Subcutaneous abdominal adipose tissue (tissue), 5 donors: ENCODE measurements around the gene MAPK9.

ENCODE experiments used
- H3K27ac ChIP-seq: one replicate; pipeline ENCODE4 v1.7.0; 2013; ENCODE audit warnings: low read depth, mild to moderate bottlenecking, inconsistent platforms, low read length, moderate library complexity
- H3K27me3 ChIP-seq, 5 donors: one replicate each; pipeline ENCODE4 v1.7.0; 2013; ENCODE audit warnings: low read length in 5 of 5, inconsistent platforms in 1 of 5; ENCODE audit not compliant: control insufficient read depth in 5 of 5, insufficient read depth in 4 of 5
- H3K36me3 ChIP-seq, 5 donors: one replicate each; pipeline ENCODE4 v1.7.0; 2013; ENCODE audit warnings: low read length in 5 of 5; ENCODE audit not compliant: control insufficient read depth in 5 of 5, insufficient read depth in 5 of 5
- H3K4me1 ChIP-seq, 5 donors: one replicate each; pipeline ENCODE4 v1.7.0; 2013; ENCODE audit warnings: low read length in 5 of 5, mild to moderate bottlenecking in 3 of 5, moderate library complexity in 1 of 5; ENCODE audit not compliant: control insufficient read depth in 5 of 5, insufficient read depth in 5 of 5
- H3K4me3 ChIP-seq, 5 donors: one replicate each; pipeline ENCODE4 v1.7.0; 2013; ENCODE audit warnings: low read length in 5 of 5, low read depth in 1 of 5
- H3K9ac ChIP-seq, 5 donors: one replicate each; pipeline ENCODE4 v1.7.0; 2013; ENCODE audit warnings: low read length in 5 of 5, mild to moderate bottlenecking in 4 of 5, moderate library complexity in 3 of 5
- H3K9me3 ChIP-seq, 5 donors: one replicate each; pipeline ENCODE4 v1.7.0; 2013; ENCODE audit warnings: low read length in 5 of 5; ENCODE audit not compliant: control insufficient read depth in 5 of 5
- donor health status: healthy.
- donor health status: healthy.
- donor health status: healthy.
- donor health status: healthy.
- donor health status: healthy.

MAPK9 gene

DNA sequence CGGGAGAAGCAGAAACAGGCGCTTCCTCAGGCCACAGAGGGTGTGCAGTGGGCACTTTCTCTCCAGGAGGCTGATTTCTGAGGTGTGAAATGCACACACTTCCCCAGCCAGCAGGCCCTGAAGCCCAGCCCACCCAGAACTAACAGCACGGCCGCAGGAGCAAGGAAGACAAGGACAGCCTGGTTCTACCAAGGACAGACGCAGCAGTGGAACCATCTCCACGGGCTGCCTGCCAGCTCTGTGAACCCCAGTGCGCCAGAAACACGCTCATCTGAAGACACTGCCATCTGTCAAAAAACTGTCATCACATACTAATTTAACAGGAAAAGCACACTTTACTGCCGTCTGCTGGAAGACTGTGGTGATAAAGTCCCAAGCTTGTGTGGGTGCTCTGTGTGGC, 40.7 kb downstream of the MAPK9 start:
- peaks cover 41 to 87% (median 84%) of the 10 kb centered on the region in 5 donors for H3K9me3 ChIP-seq
- H3K4me3 ChIP-seq, result peak overlapping the region in 4 of 5 donors; percentile 5 to 36 (median 28)
- no peaks in the 10 kb centered on the region for H3K27me3 ChIP-seq
- no peaks in the 10 kb centered on the region for H3K4me1 ChIP-seq
- H3K36me3 ChIP-seq, result peaks cover 12 to 71% (median 62%) of the 10 kb centered on the region in 5 donors
- no peak overlapping the region for H3K27ac ChIP-seq
- no peak overlapping the region for H3K9ac ChIP-seq

GRCh38 chr5:180250329-180250728, 41.6 kb downstream of the MAPK9 start:
- H3K9me3 ChIP-seq, result peaks cover 34 to 83% (median 78%) of the 10 kb centered on the region in 5 donors
- peak overlapping the region in 4 of 5 donors; percentile 12 to 41 (median 34) for H3K4me3 ChIP-seq
- peaks cover 16 to 71% (median 60%) of the 10 kb centered on the region in 5 donors for H3K36me3 ChIP-seq
- no peak overlapping the region for H3K27ac ChIP-seq
- H3K9ac ChIP-seq, result no peak overlapping the region
- H3K27me3 ChIP-seq, result no peaks in the 10 kb centered on the region
- no peaks in the 10 kb centered on the region for H3K4me1 ChIP-seq

DNA sequence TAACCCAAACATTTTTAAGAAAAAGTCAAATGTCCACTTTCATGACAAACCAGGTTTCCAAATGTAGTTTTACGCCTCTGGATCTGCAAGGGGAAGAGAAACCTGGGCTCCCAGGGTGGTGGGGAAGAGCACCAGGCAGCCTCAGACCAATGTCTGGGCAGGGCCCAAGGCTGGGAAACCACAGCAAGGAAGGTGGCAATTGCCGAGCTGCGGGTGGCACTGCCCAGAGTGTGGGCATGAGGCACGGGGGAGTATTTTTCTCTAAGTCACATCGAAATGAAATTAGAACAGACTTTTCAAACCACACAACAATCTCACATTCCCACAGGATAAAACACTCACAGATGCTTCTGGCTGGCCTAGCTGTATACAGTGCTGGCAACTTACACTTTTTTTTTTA, 50.3 kb downstream of the MAPK9 start:
- Histone ChIP-seq H3K4me1 (no peaks in the 10 kb centered on the region), H3K27me3 (no peaks in the 10 kb centered on the region), H3K9ac (no peak overlapping the region), H3K27ac (no peak overlapping the region), H3K4me3 (no peak overlapping the region), H3K36me3 (peaks cover 42 to 83% (median 58%) of the 10 kb centered on the region in 5 donors), H3K9me3 (peaks cover 4 to 42% (median 30%) of the 10 kb centered on the region in 5 donors)

DNA sequence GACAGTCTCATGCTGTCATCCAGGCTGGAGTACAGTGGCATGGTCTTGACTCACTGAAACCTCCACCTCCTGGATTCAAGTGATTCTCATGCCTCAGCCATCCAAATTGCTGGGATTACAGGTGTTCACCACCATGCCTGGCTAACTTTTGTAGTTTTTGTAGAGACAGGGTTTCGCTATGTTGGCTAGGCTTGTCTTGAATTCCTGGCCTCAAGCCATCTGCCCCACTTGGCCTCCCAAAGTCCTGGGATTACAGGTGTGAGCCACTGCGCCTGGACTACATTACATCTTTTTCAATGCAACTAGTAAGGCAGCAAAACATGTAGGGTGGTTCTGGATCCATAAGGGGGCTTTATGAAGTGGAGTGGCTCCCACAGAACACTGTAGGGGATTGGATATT, 53.3 kb downstream of the MAPK9 start:
- no peaks in the 10 kb centered on the region for H3K27me3 ChIP-seq
- no peaks in the 10 kb centered on the region for H3K4me1 ChIP-seq
- peaks cover 3 to 29% (median 21%) of the 10 kb centered on the region in 5 donors for H3K9me3 ChIP-seq
- H3K36me3 ChIP-seq, result peaks cover 50 to 92% (median 73%) of the 10 kb centered on the region in 5 donors
- H3K4me3 ChIP-seq, result no peak overlapping the region
- no peak overlapping the region for H3K27ac ChIP-seq
- no peak overlapping the region for H3K9ac ChIP-seq

GRCh38 chr5:180235846-180236245, 56.0 kb downstream of the MAPK9 start:
- H3K36me3 ChIP-seq, result peaks cover 39 to 87% (median 67%) of the 10 kb centered on the region in 5 donors
- no peak overlapping the region for H3K27ac ChIP-seq
- no peaks in the 10 kb centered on the region for H3K27me3 ChIP-seq
- H3K9ac ChIP-seq, result no peak overlapping the region
- no peaks in the 10 kb centered on the region for H3K4me1 ChIP-seq
- H3K4me3 ChIP-seq, result no peak overlapping the region
- peaks cover 0 to 22% (median 9%) of the 10 kb centered on the region in 5 donors for H3K9me3 ChIP-seq

GRCh38 chr5:180235077-180235476, 56.8 kb downstream of the MAPK9 start:
- Histone ChIP-seq H3K4me3 (no peak overlapping the region), H3K9me3 (peaks cover 0 to 25% (median 4%) of the 10 kb centered on the region in 5 donors), H3K9ac (no peak overlapping the region), H3K27ac (no peak overlapping the region), H3K4me1 (no peaks in the 10 kb centered on the region), H3K36me3 (peaks cover 38 to 80% (median 60%) of the 10 kb centered on the region in 5 donors), H3K27me3 (no peaks in the 10 kb centered on the region)

DNA sequence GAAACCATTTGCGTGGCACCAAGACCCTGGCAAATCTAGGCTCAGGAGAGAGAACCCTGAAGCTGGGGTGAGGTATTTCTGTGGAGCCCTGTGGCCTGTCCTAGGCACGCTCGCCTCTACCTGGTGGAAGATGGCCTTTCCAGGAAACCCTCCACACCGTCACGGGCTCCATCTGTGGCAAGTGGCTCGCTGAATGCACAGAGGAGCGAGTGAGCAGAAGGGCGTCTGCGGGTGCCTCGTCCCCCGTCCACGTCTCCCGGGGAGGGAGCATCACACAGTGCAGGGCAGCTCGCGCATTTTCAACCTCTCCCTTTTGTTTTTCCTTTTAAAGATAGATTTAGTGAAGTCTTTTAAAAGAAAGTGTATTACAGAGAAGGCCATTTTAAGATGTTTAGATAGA, 57.6 kb downstream of the MAPK9 start:
- no peaks in the 10 kb centered on the region for H3K4me1 ChIP-seq
- H3K4me3 ChIP-seq, result no peak overlapping the region
- H3K27me3 ChIP-seq, result no peaks in the 10 kb centered on the region
- H3K27ac ChIP-seq, result no peak overlapping the region
- H3K9ac ChIP-seq, result no peak overlapping the region
- peaks cover 30 to 74% (median 55%) of the 10 kb centered on the region in 5 donors for H3K36me3 ChIP-seq
- peaks cover 0 to 33% (median 6%) of the 10 kb centered on the region in 5 donors for H3K9me3 ChIP-seq

GRCh38 chr5:180233729-180234128, 58.2 kb downstream of the MAPK9 start:
- peaks cover 0 to 34% (median 4%) of the 10 kb centered on the region in 5 donors for H3K9me3 ChIP-seq
- peaks cover 30 to 69% (median 49%) of the 10 kb centered on the region in 5 donors for H3K36me3 ChIP-seq
- no peak overlapping the region for H3K4me3 ChIP-seq

DNA sequence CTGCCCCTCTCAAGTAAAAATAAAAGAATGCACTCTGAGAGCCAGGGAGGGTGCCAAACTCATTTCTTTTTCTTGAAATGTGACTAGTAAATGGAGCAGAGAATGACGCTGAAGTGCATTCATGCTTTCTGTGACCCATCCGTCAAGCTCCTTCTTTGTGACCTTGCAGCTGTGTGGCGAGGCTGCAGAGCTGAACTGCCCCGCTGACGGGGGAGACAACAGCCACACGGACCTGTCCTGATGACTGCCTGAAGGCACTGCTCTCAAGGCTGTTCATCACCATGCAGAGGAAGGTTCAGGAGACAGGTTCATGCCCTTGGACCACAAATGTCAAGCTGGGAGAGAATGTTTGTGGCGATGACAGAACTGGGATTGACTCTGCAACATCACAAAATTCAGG, 61.9 kb downstream of the MAPK9 start:
- Histone ChIP-seq H3K4me3 (no peak overlapping the region), H3K9me3 (peaks cover 0 to 54% (median 12%) of the 10 kb centered on the region in 5 donors), H3K4me1 (no peaks in the 10 kb centered on the region), H3K9ac (no peak overlapping the region), H3K36me3 (peaks cover 8 to 34% (median 31%) of the 10 kb centered on the region in 5 donors), H3K27me3 (no peaks in the 10 kb centered on the region), H3K27ac (no peak overlapping the region)

More at GRCh38 chr5:180233729-180234128, 58.2 kb downstream of the MAPK9 start:
- Histone ChIP-seq H3K27me3 (no peaks in the 10 kb centered on the region), H3K4me1 (no peaks in the 10 kb centered on the region), H3K27ac (no peak overlapping the region), H3K9ac (no peak overlapping the region)

- H3K36me3 ChIP-seq, result peaks cover 0 to 5% (median 0%) of the 10 kb centered on the region in 5 donors
- H3K27ac ChIP-seq, result no peak overlapping the region
- H3K4me3 ChIP-seq, result peak overlapping the region in 2 of 5 donors; percentile 10 to 26
- H3K27me3 ChIP-seq, result no peaks in the 10 kb centered on the region
- no peaks in the 10 kb centered on the region for H3K4me1 ChIP-seq
- H3K9ac ChIP-seq, result no peak overlapping the region
- peaks cover 12 to 72% (median 60%) of the 10 kb centered on the region in 5 donors for H3K9me3 ChIP-seq
Measured at GRCh38 chr5:180222056-180222455, 69.8 kb downstream of the MAPK9 start.
